Measurements from ENCODE around the gene PARD6B.

GRCh38 chr20:50758992-50759391 lies 27.6 kb downstream of the PARD6B start:
- TF ChIP-seq, protein P1, sequence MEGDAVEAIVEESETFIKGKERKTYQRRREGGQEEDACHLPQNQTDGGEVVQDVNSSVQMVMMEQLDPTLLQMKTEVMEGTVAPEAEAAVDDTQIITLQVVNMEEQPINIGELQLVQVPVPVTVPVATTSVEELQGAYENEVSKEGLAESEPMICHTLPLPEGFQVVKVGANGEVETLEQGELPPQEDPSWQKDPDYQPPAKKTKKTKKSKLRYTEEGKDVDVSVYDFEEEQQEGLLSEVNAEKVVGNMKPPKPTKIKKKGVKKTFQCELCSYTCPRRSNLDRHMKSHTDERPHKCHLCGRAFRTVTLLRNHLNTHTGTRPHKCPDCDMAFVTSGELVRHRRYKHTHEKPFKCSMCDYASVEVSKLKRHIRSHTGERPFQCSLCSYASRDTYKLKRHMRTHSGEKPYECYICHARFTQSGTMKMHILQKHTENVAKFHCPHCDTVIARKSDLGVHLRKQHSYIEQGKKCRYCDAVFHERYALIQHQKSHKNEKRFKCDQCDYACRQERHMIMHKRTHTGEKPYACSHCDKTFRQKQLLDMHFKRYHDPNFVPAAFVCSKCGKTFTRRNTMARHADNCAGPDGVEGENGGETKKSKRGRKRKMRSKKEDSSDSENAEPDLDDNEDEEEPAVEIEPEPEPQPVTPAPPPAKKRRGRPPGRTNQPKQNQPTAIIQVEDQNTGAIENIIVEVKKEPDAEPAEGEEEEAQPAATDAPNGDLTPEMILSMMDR (conservative IDR thresholded peaks at IDR 0.05; ENCODE audit: low read length), result no peak
- TF ChIP-seq EZH2phosphoT487 (IDR thresholded peaks at IDR 0.05; ENCODE audit: borderline replicate concordance, low read depth, low read length), result no peak
